ENCODE data around the gene SLC51A. TPM values are rescaled to one million over a fixed set of nuclear protein-coding genes. Genes with fewer than 3 reads are reported as not detected.

SLC51A gene
- total and polyA plus RNA-seq, 9 of the 15 experiments (the other 6 are each of a cell fraction or from before 2014, with no cell fraction given): 0.35 to 0.38 TPM; not detected in 7

DNA sequence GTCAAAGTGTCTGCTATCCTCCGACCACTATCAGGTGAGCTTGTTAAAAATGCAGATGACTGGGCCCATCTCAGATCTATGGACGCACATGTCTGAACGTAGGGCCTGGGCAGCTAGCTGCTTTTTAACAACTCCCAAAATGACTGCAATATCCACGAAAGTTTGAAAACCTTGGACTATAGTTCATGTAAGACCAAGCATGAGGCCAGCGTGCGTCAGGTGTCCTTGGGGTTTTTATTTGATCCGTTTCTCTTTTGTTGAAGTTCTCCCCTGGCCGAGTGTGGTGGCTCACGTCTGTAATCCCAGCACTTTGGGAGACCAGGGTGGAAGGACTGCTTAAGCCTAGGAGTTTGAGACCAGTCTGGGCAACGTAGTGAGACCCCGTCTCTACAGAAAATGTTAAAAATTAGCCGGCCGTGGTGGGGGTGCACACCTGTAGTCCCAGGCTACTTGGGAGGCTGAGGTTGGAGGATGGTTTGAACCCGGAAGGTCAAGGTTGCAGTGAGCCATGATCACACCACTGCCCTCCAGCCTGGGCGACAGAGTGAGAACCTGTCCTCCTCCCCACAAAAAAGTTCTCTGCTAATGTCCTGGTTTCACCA lies 9.5 kb downstream of the SLC51A start (continued):
- no peak for TF ChIP-seq JUND (IDR thresholded peaks at IDR 0.05; ENCODE audit: borderline replicate concordance, low read depth, low read length)
- no peak for TF ChIP-seq JUND (tag; IDR thresholded peaks at IDR 0.05; ENCODE audit: borderline replicate concordance, low read depth, low read length)
- TF ChIP-seq ZNF408 (CRISPR knock-in tag; IDR thresholded peaks at IDR 0.05; ENCODE audit: low read depth): no peak
- no peak for TF ChIP-seq ZNF384 (IDR thresholded peaks at IDR 0.05; ENCODE audit: low read depth, low read length)

DNA sequence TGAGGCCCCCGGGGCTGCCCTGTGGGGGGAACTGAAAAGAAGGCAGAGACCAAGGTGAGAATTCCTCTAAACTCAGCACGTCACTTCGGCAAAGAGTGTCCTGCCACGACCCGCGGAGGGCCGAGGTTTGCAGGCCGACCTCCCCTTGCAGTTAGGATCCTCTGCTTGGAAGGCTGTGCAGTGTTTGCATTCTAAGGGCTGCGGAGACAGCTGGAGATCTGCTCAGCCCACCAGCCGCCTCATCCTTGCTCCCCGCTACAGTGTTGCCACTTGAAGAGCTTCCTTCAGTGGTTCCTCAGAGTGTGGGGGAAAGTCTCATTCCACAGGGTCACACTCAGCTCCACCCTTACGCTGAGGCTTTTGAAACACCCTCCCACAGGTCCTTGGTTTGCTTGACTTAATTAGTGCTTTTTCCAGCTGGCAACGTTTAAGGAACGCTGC lies 10.8 kb downstream of the SLC51A start:
- ChIA-PET POLR2A (interaction anchor here (0.9 kb wide), 2 partner anchors 9 to 149 kb away, joined by 3 to 5 read pairs; no protein-coding TSS in a partner anchor), CTCF (ENCODE audit: low intra/inter-chr PET ratio) (no interaction called here)
- Histone ChIP-seq H3K4me3 (no peak overlapping the region), H4K20me1 (replicated peaks; ENCODE audit: control insufficient read depth, insufficient read depth, low read length) (no peaks in the 10 kb centered on the region), H3K9ac (ENCODE audit: insufficient read depth in 1 of 2, low read depth in 2 of 2, low read length in 2 of 2) (peak overlapping the region in 1 of 2 experiments; percentile 47; a peak in 1 of 4 replicates), H3K9me1 (ENCODE audit: control insufficient read depth, insufficient read depth, low read length) (peaks cover 3% of the 10 kb centered on the region), H3K36me3 (ENCODE audit: control insufficient read depth, insufficient read depth, low read length) (no peaks in the 10 kb centered on the region), H3K9me3 (replicated peaks; ENCODE audit: control insufficient read depth, insufficient read depth, low read depth, low read length) (no peaks in the 10 kb centered on the region), H3K79me2 (ENCODE audit: control insufficient read depth, insufficient read depth, low read length) (no peaks in the 10 kb centered on the region), H2AFZ (ENCODE audit: low read depth, low read length) (no peak overlapping the region), H3K4me2 (ENCODE audit: insufficient read depth, low read length) (no peak overlapping the region), H3K27ac (ENCODE audit: extremely low read depth, low read depth, low read length) (no peak overlapping the region), H3K27me3 (ENCODE audit: control insufficient read depth in 2 of 2, insufficient read depth in 2 of 2, low read length in 2 of 2) (no peaks in the 10 kb centered on the region), H3K4me1 (replicated peaks in 1 of 2; ENCODE audit: control insufficient read depth in 2 of 2, insufficient read depth in 2 of 2, low read length in 2 of 2) (peaks cover 10 to 17% of the 10 kb centered on the region in 2 experiments; a peak in 4 of 5 replicates)
- ATAC-seq: 0 out of 3 replicates have a peak, but pooled peaks have one; percentile 8
- intact Hi-C loops (cut with micrococcal nuclease): no loop called here
- DNase-seq (ENCODE audit: extremely low read depth in 1 of 4, low spot score in 3 of 4): no peak
- no peak for TF ChIP-seq SP1 (CRISPR knock-in tag; IDR thresholded peaks at IDR 0.05)
- TF ChIP-seq, protein P1, sequence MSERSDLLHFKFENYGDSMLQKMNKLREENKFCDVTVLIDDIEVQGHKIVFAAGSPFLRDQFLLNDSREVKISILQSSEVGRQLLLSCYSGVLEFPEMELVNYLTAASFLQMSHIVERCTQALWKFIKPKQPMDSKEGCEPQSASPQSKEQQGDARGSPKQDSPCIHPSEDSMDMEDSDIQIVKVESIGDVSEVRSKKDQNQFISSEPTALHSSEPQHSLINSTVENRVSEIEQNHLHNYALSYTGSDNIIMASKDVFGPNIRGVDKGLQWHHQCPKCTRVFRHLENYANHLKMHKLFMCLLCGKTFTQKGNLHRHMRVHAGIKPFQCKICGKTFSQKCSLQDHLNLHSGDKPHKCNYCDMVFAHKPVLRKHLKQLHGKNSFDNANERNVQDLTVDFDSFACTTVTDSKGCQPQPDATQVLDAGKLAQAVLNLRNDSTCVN (CRISPR knock-in tag; IDR thresholded peaks at IDR 0.05): no peak
- no peak for TF ChIP-seq ZNF212 (CRISPR knock-in tag; IDR thresholded peaks at IDR 0.05)
- no peak for TF ChIP-seq RAD21 (CRISPR knock-in tag; conservative IDR thresholded peaks at IDR 0.05 in 1 of 2, IDR thresholded peaks at IDR 0.05 in 1 of 2)
- no peak for TF ChIP-seq ZNF140 (CRISPR knock-in tag; IDR thresholded peaks at IDR 0.05)
- TF ChIP-seq ATF7 (IDR thresholded peaks at IDR 0.05): no peak
- no peak for TF ChIP-seq FIP1L1 (IDR thresholded peaks at IDR 0.05; ENCODE audit: low read depth, low read length, poor library complexity, severe bottlenecking)
- TF ChIP-seq ZNF79 (CRISPR knock-in tag; IDR thresholded peaks at IDR 0.05; ENCODE audit: low read depth): no peak
- no peak for TF ChIP-seq STAT6 (CRISPR knock-in tag; IDR thresholded peaks at IDR 0.05)
- TF ChIP-seq RBM14 (IDR thresholded peaks at IDR 0.05; ENCODE audit: borderline replicate concordance, insufficient read depth, low read depth, low read length): no peak
- TF ChIP-seq BCOR (IDR thresholded peaks at IDR 0.05): no peak
- no peak for FAIRE-seq
- in situ Hi-C loops (cut with MboI): no loop called here
- WGBS (ENCODE audit: insufficient coverage, low coverage, missing lambda C conversion rate): 50% methylated on average over 13 of the region's 14 CpGs
- no TSS peak for BruUV-seq (replicated peaks)

All from K562 (cell line).